SK-N-SH (cell line): ENCODE data around the gene CTDP1. TPM values are rescaled to one million over a fixed set of nuclear protein-coding genes. Genes with fewer than 3 reads are reported as not detected.

ENCODE experiments used
- CTCF ChIA-PET: fragments of 300-600, 350-600 bp; formaldehyde crosslinking; extraction: SDS; loops from one replicate; lab custom pipeline; 2021; lab: Yijun Ruan, JAX
- POLR2A ChIA-PET: fragments of 350-600 bp; sonication (Branson Sonifier 250); formaldehyde crosslinking; extraction: SDS; loops from one replicate; lab custom pipeline; 2020; ENCODE audit warnings: antibody characterized with exemption, inconsistent platforms; lab: Yijun Ruan, JAX
- DNase-seq: peaks from one replicate; pipeline ENCODE4 v3.0.0; 2012
- H2AFZ ChIP-seq: fragments of 200-600 bp; sonication (generic); 2 replicates; pipeline ENCODE4 v1.8.1; 2016; ENCODE audit warnings: antibody characterized with exemption, mild to moderate bottlenecking, low read depth
- H3F3A ChIP-seq: fragments of 200-600 bp; sonication (generic); replicated peaks from 2 replicates; pipeline ENCODE3; 2016; ENCODE audit warnings: antibody characterized with exemption, mild to moderate bottlenecking; ENCODE audit not compliant: insufficient read depth
- H3K27ac ChIP-seq, 2 experiments: fragments of 200-500 bp in 1 of 2; fragments of 200-600 bp in 1 of 2; sonication (Bioruptor generic) in 1 of 2; sonication (generic), shearing (Covaris generic) in 1 of 2; 2 replicates each; pipeline versions ENCODE4 v1.5.1 to v1.6.1; 2014 to 2016; ENCODE audit warnings: low read depth in 2 of 2, inconsistent platforms in 1 of 2, low read length in 1 of 2, mild to moderate bottlenecking in 1 of 2, mixed read lengths in 1 of 2
- H3K27me3 ChIP-seq: fragments of 200-600 bp; sonication (generic), shearing (Covaris generic); 2 replicates; pipeline ENCODE4 v1.6.1; 2016; ENCODE audit warnings: mixed run types; ENCODE audit not compliant: insufficient read depth
- H3K36me3 ChIP-seq, 2 experiments: fragments of 200-500 bp in 1 of 2; fragments of 200-600 bp in 1 of 2; sonication (Bioruptor generic) in 1 of 2; sonication (generic) in 1 of 2; replicated peaks in 1 of 2; 2 replicates each; pipeline versions ENCODE3 to v1.5.1; 2014 to 2016; ENCODE audit warnings: low read length in 1 of 2, mild to moderate bottlenecking in 1 of 2; ENCODE audit not compliant: insufficient read depth in 2 of 2, control insufficient read depth in 1 of 2
- H3K4me1 ChIP-seq, 2 experiments: fragments of 200-500 bp in 1 of 2; fragments of 200-600 bp in 1 of 2; sonication (Bioruptor generic) in 1 of 2; sonication (generic), shearing (Covaris generic) in 1 of 2; 2 replicates each; pipeline versions ENCODE4 v1.5.1 to v1.6.1; 2014 to 2016; ENCODE audit warnings: low read depth in 1 of 2, low read length in 1 of 2, mixed run types in 1 of 2; ENCODE audit not compliant: insufficient read depth in 2 of 2, control insufficient read depth in 1 of 2
- H3K4me2 ChIP-seq: fragments of 200-600 bp; sonication (generic), shearing (Covaris generic); 2 replicates; pipeline ENCODE4 v1.6.1; 2017; ENCODE audit warnings: mixed run types
- H3K4me3 ChIP-seq, 2 experiments: fragments of 200-500 bp in 1 of 2; fragments of 200-600 bp in 1 of 2; sonication (Bioruptor generic) in 1 of 2; sonication (generic), shearing (Covaris generic) in 1 of 2; 2 replicates each; pipeline versions ENCODE4 v1.5.1 to v1.8.1; 2014 to 2016; ENCODE audit warnings: low read depth in 2 of 2, inconsistent platforms in 1 of 2, low read length in 1 of 2, mild to moderate bottlenecking in 1 of 2, mixed read lengths in 1 of 2, moderate library complexity in 1 of 2
- H3K79me2 ChIP-seq: fragments of 200-600 bp; sonication (generic); 2 replicates; pipeline ENCODE4 v1.8.1; 2017; ENCODE audit warnings: mild to moderate bottlenecking; ENCODE audit not compliant: insufficient read depth
- H3K9ac ChIP-seq: fragments of 200-600 bp; sonication (generic); 2 replicates; pipeline ENCODE4 v1.6.1; 2017; ENCODE audit warnings: mixed run types
- H3K9me2 ChIP-seq: fragments of 200-600 bp; sonication (generic); 2 replicates; pipeline ENCODE4 v1.6.1; 2017; ENCODE audit warnings: mixed run types
- H3K9me3 ChIP-seq: fragments of 200-600 bp; sonication (generic); 2 replicates; pipeline ENCODE4 v1.6.1; 2017; ENCODE audit warnings: mixed run types, mild to moderate bottlenecking, moderate library complexity
- H4K20me1 ChIP-seq: fragments of 200-600 bp; sonication (generic); 2 replicates; pipeline ENCODE4 v1.6.1; 2017; ENCODE audit warnings: mild to moderate bottlenecking, mixed run types; ENCODE audit not compliant: insufficient read depth
- CHD2 ChIP-seq: fragments of 150-350 bp; IDR thresholded peaks from 2 replicates; pipeline ENCODE4 v1.6.1; 2018; ENCODE audit warnings: low read length; ENCODE audit not compliant: partially characterized antibody
- ELF1 ChIP-seq: IDR thresholded peaks from 2 replicates; pipeline ENCODE4 v1.4.0; 2012
- EP300 ChIP-seq, 2 experiments: IDR thresholded peaks; 2 replicates each; pipeline versions ENCODE4 v1.4.0 to v1.6.1; 2012; ENCODE audit warnings: borderline replicate concordance in 1 of 2, low read depth in 1 of 2, low read length in 1 of 2
- EZH2phosphoT487 ChIP-seq: fragments of 200-600 bp; sonication (generic); IDR thresholded peaks from 2 replicates; pipeline ENCODE4 v1.6.1; 2017; ENCODE audit warnings: low read depth, mixed run types, mild to moderate bottlenecking, antibody characterized with exemption, moderate library complexity, borderline replicate concordance
- FOXM1 ChIP-seq: IDR thresholded peaks from 2 replicates; pipeline ENCODE4 v1.4.0; 2012; ENCODE audit warnings: low read depth, mild to moderate bottlenecking
- GABPA ChIP-seq: IDR thresholded peaks from 2 replicates; pipeline ENCODE4 v1.4.0; 2012; ENCODE audit warnings: low read depth, mild to moderate bottlenecking
- GATA2 ChIP-seq: sonication (generic); formaldehyde crosslinking; IDR thresholded peaks from 2 replicates; pipeline ENCODE4 v1.5.0; 2020; ENCODE audit warnings: mild to moderate bottlenecking, missing genetic modification reagents
- NFIC ChIP-seq: IDR thresholded peaks from 2 replicates; pipeline ENCODE4 v1.4.0; 2012; ENCODE audit warnings: borderline replicate concordance
- POLR2AphosphoS5 ChIP-seq: IDR thresholded peaks from 2 replicates; pipeline ENCODE4 v1.6.1; 2012; ENCODE audit warnings: low read depth, low read length
- RAD21 ChIP-seq: IDR thresholded peaks from 2 replicates; pipeline ENCODE4 v1.6.1; 2012; ENCODE audit warnings: mild to moderate bottlenecking, low read length
- RFX5 ChIP-seq: IDR thresholded peaks from 2 replicates; pipeline ENCODE4 v1.6.1; 2012; ENCODE audit warnings: mild to moderate bottlenecking, improper control_type of control experiment, low read length
- TCF12 ChIP-seq: IDR thresholded peaks from 2 replicates; pipeline ENCODE4 v1.4.0; 2012
- TEAD4 ChIP-seq: IDR thresholded peaks from 2 replicates; pipeline ENCODE4 v1.4.0; 2012; ENCODE audit warnings: mild to moderate bottlenecking, borderline replicate concordance; ENCODE audit not compliant: insufficient read depth
- USF2 ChIP-seq: fragments of 150-350 bp; IDR thresholded peaks from 2 replicates; pipeline ENCODE4 v1.6.1; 2017; ENCODE audit warnings: antibody characterized with exemption, low read length, low read depth, borderline replicate concordance
- YY1 ChIP-seq: IDR thresholded peaks from 2 replicates; pipeline ENCODE4 v1.4.0; 2012; ENCODE audit warnings: low read depth, mild to moderate bottlenecking
- WGBS: methylation state at CpG from one replicate; pipeline ENCODE4 v1.1.6; 2017; ENCODE audit warnings: low lambda C conversion rate; 5-methylcytosine and 5-hydroxymethylcytosine counted together
- polyA plus RNA-seq, 3 experiments: library from polyadenylated mRNA; depleted of rRNA; stranded (reverse); fragments of >200 nt; gene quantifications; 2 replicates each; pipeline ENCODE4 v1.2.3, GENCODE V29; 2012
- TF ChIP-seq, protein P1 (sequence below): fragments of 200-600 bp; sonication (generic); IDR thresholded peaks from 2 replicates; pipeline ENCODE4 v1.6.1; 2017; ENCODE audit warnings: antibody characterized with exemption, mild to moderate bottlenecking, moderate library complexity
- TF ChIP-seq, protein P2 (sequence below): IDR thresholded peaks from 2 replicates; pipeline ENCODE4 v1.4.0; 2012; ENCODE audit warnings: low read depth, borderline replicate concordance
- TF ChIP-seq, protein P3 (sequence below): IDR thresholded peaks from 2 replicates; pipeline ENCODE4 v1.4.0; 2012; ENCODE audit warnings: low read depth, borderline replicate concordance
- TF ChIP-seq, protein P4 (sequence below): IDR thresholded peaks from 2 replicates; pipeline ENCODE4; 2012

Gene CTDP1
- polyA plus RNA-seq, 1 of the 3 experiments (the other 2 are of a cell fraction), result 15.6 TPM

DNA sequence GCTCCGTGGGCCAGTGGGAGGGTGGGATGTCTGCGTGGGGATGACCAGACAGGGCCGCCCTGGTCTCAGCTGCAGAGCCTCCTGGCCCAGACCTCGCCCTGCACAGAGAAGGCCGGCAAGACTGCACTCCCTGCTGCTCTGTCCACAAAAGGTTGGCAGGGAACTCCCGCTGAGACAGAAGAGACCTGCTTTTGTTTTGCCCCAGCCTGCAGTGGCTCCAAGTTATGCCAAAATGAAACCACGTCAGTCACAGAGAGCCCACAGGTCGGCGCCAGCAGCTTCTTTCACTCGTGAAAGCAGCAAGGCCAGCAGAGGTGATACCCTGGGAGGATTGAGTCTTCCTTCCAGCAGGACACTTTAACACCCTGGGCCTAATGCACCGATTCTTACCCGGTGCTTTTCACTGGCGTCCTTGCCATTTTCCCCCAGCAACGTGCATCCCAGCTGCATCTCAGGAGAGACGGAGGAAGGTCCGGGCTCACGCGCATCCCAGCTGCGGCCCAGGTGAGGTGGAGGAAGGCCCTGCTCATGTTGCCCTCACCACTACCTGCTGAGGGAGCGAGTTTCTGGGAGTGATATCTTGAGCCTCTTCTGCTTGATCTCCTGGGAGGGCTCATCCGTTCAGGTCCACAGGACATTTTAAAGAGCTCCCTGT is 22.1 kb upstream of the CTDP1 start:
- no peaks in the 10 kb centered on the region for H3K9me2 ChIP-seq
- no peaks in the 10 kb centered on the region for H3F3A ChIP-seq
- H4K20me1 ChIP-seq, result no peaks in the 10 kb centered on the region
- H3K79me2 ChIP-seq, result no peaks in the 10 kb centered on the region
- CTCF ChIA-PET, result interaction anchor here (0.6 to 1.9 kb wide), 2 partner anchors 13 to 399 kb away, joined by 3 to 5 read pairs; no protein-coding TSS in a partner anchor
- H3K36me3 ChIP-seq, result no peaks in the 10 kb centered on the region
- WGBS, result 46% methylated on average over 12 of the region's 21 CpGs
- H3K4me3 ChIP-seq, result no peak overlapping the region
- H3K4me1 ChIP-seq, result no peaks in the 10 kb centered on the region
- no peak overlapping the region for H3K27ac ChIP-seq
- no peak overlapping the region for H3K4me2 ChIP-seq
- no peak overlapping the region for H3K9ac ChIP-seq
- peaks cover 5% of the 10 kb centered on the region; the same call in 1 of the 2 replicates for H3K9me3 ChIP-seq
- H2AFZ ChIP-seq, result no peak overlapping the region
- no peak for DNase-seq
- TF ChIP-seq EZH2phosphoT487 (no peak), GABPA (no peak), USF2 (no peak), CHD2 (no peak), RFX5 (no peak), POLR2AphosphoS5 (no peak), ELF1 (no peak)
- TF ChIP-seq, protein P1, sequence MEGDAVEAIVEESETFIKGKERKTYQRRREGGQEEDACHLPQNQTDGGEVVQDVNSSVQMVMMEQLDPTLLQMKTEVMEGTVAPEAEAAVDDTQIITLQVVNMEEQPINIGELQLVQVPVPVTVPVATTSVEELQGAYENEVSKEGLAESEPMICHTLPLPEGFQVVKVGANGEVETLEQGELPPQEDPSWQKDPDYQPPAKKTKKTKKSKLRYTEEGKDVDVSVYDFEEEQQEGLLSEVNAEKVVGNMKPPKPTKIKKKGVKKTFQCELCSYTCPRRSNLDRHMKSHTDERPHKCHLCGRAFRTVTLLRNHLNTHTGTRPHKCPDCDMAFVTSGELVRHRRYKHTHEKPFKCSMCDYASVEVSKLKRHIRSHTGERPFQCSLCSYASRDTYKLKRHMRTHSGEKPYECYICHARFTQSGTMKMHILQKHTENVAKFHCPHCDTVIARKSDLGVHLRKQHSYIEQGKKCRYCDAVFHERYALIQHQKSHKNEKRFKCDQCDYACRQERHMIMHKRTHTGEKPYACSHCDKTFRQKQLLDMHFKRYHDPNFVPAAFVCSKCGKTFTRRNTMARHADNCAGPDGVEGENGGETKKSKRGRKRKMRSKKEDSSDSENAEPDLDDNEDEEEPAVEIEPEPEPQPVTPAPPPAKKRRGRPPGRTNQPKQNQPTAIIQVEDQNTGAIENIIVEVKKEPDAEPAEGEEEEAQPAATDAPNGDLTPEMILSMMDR, result no peak
- TF ChIP-seq, protein P2, sequence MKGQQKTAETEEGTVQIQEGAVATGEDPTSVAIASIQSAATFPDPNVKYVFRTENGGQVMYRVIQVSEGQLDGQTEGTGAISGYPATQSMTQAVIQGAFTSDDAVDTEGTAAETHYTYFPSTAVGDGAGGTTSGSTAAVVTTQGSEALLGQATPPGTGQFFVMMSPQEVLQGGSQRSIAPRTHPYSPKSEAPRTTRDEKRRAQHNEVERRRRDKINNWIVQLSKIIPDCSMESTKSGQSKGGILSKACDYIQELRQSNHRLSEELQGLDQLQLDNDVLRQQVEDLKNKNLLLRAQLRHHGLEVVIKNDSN, result no peak
- TF ChIP-seq, all 33 proteins: peak for 0
- H3K27me3 ChIP-seq, result peaks cover 67% of the 10 kb centered on the region
- POLR2A ChIA-PET, result no interaction called here

GRCh38 chr18:79658366-79658765 is 21.2 kb upstream of the CTDP1 start:
- H3K36me3 ChIP-seq, result no peaks in the 10 kb centered on the region
- no peak overlapping the region for H3K4me3 ChIP-seq
- H3K9me2 ChIP-seq, result no peaks in the 10 kb centered on the region
- H3K27ac ChIP-seq, result no peak overlapping the region
- no peak overlapping the region for H3K9ac ChIP-seq
- ChIA-PET CTCF (no interaction called here), POLR2A (no interaction called here)
- WGBS, result 21% methylated on average over 12 of the region's 12 CpGs
- H3F3A ChIP-seq, result no peaks in the 10 kb centered on the region
- H4K20me1 ChIP-seq, result no peaks in the 10 kb centered on the region
- no peak for DNase-seq
- H3K4me2 ChIP-seq, result no peak overlapping the region
- peaks cover 69% of the 10 kb centered on the region for H3K27me3 ChIP-seq
- H2AFZ ChIP-seq, result no peak overlapping the region
- H3K4me1 ChIP-seq, result no peaks in the 10 kb centered on the region
- no peaks in the 10 kb centered on the region for H3K79me2 ChIP-seq
- peaks cover 5% of the 10 kb centered on the region; the same call in 1 of the 2 replicates for H3K9me3 ChIP-seq
- TF ChIP-seq ELF1 (no peak), GATA2 (no peak), YY1 (no peak), TEAD4 (no peak), NFIC (no peak), USF2 (no peak), TCF12 (no peak), RAD21 (no peak), EP300 (IDR thresholded peaks at IDR 0.05; ENCODE audit: borderline replicate concordance in 1 of 2, low read depth in 1 of 2, low read length in 1 of 2) (no peak), FOXM1 (no peak)
- TF ChIP-seq, protein P3, sequence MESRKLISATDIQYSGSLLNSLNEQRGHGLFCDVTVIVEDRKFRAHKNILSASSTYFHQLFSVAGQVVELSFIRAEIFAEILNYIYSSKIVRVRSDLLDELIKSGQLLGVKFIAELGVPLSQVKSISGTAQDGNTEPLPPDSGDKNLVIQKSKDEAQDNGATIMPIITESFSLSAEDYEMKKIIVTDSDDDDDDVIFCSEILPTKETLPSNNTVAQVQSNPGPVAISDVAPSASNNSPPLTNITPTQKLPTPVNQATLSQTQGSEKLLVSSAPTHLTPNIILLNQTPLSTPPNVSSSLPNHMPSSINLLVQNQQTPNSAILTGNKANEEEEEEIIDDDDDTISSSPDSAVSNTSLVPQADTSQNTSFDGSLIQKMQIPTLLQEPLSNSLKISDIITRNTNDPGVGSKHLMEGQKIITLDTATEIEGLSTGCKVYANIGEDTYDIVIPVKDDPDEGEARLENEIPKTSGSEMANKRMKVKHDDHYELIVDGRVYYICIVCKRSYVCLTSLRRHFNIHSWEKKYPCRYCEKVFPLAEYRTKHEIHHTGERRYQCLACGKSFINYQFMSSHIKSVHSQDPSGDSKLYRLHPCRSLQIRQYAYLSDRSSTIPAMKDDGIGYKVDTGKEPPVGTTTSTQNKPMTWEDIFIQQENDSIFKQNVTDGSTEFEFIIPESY, result no peak
- TF ChIP-seq, protein P4, sequence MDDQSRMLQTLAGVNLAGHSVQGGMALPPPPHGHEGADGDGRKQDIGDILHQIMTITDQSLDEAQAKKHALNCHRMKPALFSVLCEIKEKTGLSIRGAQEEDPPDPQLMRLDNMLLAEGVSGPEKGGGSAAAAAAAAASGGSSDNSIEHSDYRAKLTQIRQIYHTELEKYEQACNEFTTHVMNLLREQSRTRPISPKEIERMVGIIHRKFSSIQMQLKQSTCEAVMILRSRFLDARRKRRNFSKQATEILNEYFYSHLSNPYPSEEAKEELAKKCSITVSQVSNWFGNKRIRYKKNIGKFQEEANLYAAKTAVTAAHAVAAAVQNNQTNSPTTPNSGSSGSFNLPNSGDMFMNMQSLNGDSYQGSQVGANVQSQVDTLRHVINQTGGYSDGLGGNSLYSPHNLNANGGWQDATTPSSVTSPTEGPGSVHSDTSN, result no peak
- TF ChIP-seq, protein P2, result no peak
